A549 treated with DMSO at 1 μM for 4 hours (cell line): ENCODE measurements around the gene SAMD15. TPM values are rescaled to one million over a fixed set of nuclear protein-coding genes. Genes with fewer than 3 reads are reported as not detected.

Experiments
- total RNA-seq: library from RNA; stranded (reverse); fragments of 200-300 nt; extraction: Qiagen RNA extraction; gene quantifications from 5 replicates; pipeline ENCODE4 v1.2.3, GENCODE V29; 2022; ENCODE audit warnings: low read depth

SAMD15 gene
- 2.2 to 2.8 TPM (median 2.4 TPM) in 5 replicates for total RNA-seq

GRCh38 chr14:77376771-77377501 is at the start of gene SAMD15, which contains the start of gene TMED8:
Gene SAMD15, plus strand, starts transcription at chr14:77377379. Its CDS starts 40 bp downstream, at chr14:77377419.
Gene TMED8, minus strand, starts transcription at chr14:77377094. Its CDS starts 41 bp downstream, at chr14:77377053.

GRCh38 chr14:77423423-77423822 is 46.2 kb downstream of the SAMD15 start, which contains the start of gene NOXRED1:
Gene NOXRED1, minus strand, starts transcription at chr14:77423523. Its CDS starts 634 bp downstream, at chr14:77422889.

Other genes with a start within 250 kb of the SAMD15 start
- gene ZDHHC22, start 235.6 kb upstream of the SAMD15 start, total RNA-seq, result 0.29 to 0.36 TPM (median 0.33 TPM) in 5 replicates
- gene TMEM63C, start 195.6 kb upstream of the SAMD15 start, total RNA-seq, result 0.53 to 1.0 TPM (median 0.81 TPM) in 5 replicates
- 0.08 TPM in 1 of 5 replicates, not detected in the others for gene NGB, start 106.2 kb upstream of the SAMD15 start, total RNA-seq
- gene POMT2, start 56.5 kb upstream of the SAMD15 start, total RNA-seq, result 25.3 to 38.3 TPM (median 35.7 TPM) in 5 replicates
- 30.2 to 37.8 TPM (median 34.0 TPM) in 5 replicates for gene GSTZ1, start 56.3 kb upstream of the SAMD15 start, total RNA-seq
- 6.7 to 9.8 TPM (median 9.2 TPM) in 5 replicates for gene TMED8, start 285 bp upstream of the SAMD15 start, total RNA-seq
- 0.07 to 0.14 TPM (median 0.13 TPM) in 3 of 5 replicates, not detected in the others for gene NOXRED1, start 46.1 kb downstream of the SAMD15 start, total RNA-seq
- 10.5 to 16.0 TPM (median 14.0 TPM) in 5 replicates for gene VIPAS39, start 80.2 kb downstream of the SAMD15 start, total RNA-seq
- gene AHSA1, start 80.7 kb downstream of the SAMD15 start, total RNA-seq, result 256 to 286 TPM (median 280 TPM) in 5 replicates
- 0.30 to 0.64 TPM (median 0.49 TPM) in 5 replicates for gene ISM2, start 121.4 kb downstream of the SAMD15 start, total RNA-seq
- gene SPTLC2, start 239.3 kb downstream of the SAMD15 start, total RNA-seq, result 25.7 to 32.9 TPM (median 28.0 TPM) in 5 replicates